DMS114 treated with DMSO at 0.1 percent for 48 hours (cell line): ENCODE data around the gene TDRD9.

Source experiments
- DNase-seq: peaks from one replicate; lab custom pipeline; 2025; ENCODE audit not compliant: unreplicated experiment; lab: John Stamatoyannopoulos, UW

Gene TDRD9

DNA sequence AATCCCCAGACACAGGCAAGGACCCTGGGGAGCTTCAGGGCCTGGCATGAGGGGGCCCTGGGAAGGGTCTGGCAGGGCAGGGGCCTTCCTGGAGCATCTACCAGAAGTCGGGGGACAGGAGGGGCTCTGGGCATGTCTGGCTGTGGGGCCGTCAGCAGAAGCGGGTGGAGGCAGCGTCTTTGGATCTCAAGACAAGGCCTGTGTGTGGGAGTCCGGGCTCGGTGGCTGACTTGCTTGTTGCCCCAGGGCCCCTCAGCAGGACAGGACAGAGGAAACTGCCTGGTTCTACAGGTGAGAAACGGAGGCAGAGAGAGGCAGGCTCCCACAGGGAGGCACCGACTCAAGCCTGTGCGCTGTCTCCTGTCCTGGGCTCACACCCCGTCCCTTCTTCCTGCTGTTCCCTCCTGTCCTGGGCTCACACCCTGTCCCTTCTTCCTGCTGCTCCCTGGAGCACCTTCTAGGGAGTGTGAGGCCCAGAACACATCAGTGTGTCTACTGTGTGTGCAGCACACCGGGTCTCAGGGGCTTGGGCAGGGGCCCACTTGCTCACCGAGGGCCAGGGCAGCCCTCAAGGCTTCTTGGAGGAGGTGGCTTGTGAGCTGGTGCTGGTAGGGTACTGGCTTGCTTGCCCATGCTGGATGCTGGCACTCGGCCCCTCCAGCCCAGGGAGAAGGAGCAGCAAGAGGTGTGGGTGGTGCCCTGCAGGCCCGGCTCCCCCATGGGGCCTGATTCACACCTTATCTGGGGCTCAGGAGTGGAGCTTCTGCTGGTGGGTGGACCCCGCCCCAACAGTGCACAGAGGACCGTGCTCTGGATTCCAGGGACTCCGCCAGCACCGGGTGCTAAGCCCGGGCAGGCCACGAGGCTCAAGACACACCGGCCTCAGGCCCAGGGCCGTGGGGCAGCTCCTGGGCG, 172.2 kb downstream of the TDRD9 start:
- DNase-seq, result no peak

- no peak for DNase-seq
Measured at GRCh38 chr14:104101086-104101621, 172.9 kb downstream of the TDRD9 start.

- no peak for DNase-seq
Measured at GRCh38 chr14:104101651-104102281, 173.5 kb downstream of the TDRD9 start.
